GM21529 (cell line): Measurements from ENCODE around the gene KCND2.

Experiments
- ATAC-seq: cut with Tn5 transposase; IDR thresholded peaks from one replicate; pipeline ENCODE4 v1.9.1; 2021; ENCODE audit not compliant: unreplicated experiment

KCND2 gene

DNA sequence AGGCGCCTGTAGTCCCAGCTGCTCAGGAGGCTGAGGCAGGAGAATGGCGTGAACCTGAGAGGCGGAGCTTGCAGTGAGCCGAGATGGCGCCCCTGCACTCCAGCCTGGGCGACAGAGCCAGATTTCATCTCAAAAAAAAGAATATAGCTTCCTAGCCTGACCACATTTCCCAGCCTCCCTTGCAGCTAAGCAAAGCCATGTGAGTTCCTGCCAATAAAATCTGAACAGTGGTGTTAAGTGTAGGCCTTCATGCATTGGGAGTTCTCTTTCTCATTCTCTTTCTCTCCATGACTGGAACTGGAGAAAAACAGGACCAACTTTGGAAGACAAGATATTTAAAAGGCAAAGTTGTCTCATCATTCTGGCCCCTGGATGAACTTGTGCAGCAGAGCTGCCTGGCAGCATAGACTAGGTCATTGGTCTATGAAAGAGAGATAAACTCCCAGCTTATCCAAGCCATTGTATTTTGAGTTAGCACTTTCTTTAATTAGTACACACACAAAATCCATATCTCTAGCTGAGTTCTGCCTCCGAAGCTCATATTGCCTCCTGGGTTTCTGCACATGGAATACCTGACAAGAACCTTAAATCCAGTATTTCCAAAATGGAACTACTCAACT lies 524.2 kb downstream of the KCND2 start:
- ATAC-seq: no peak

DNA sequence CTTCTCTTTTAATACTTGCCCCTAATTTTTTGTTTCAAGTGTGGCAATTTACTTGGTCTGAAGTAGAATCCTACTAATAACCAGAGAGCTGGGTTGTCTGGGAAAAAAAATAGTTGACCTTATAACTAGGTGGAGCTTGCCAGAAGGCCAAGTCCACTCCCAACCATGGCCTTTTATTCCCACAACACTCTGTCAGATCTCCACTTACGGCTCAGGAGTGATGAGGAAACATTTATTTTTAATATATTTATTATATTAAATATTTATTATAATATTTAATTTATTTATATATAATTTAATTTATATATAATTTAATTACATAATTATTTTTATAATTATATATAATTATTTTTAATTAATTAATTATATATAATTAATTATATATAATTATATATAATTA lies 526.2 kb downstream of the KCND2 start:
- ATAC-seq: no peak
